Panc1 (cell line): ENCODE data around the gene SLC22A23. TPM values are rescaled to one million over a fixed set of nuclear protein-coding genes. Genes with fewer than 3 reads are reported as not detected.

ENCODE experiments used
- ATAC-seq: fragments of 200-7000 bp; cut with Tn5 transposase; 2 replicates; pipeline ENCODE4 v1.9.1; 2020; ENCODE audit warnings: mild to moderate bottlenecking, moderate library complexity
- BruUV-seq: library from RNA; stranded (reverse); fragments of 400-500 nt; replicated peaks from 2 replicates; lab custom pipeline; 2021; lab: Mats Ljungman, UMichigan
- CTCF ChIA-PET: fragments of 300-600 bp; sonication (Branson Sonifier 250); formaldehyde crosslinking; loops from one replicate; lab custom pipeline; 2022; ENCODE audit warnings: antibody characterized with exemption; lab: Charles Lee
- POLR2A ChIA-PET: fragments of 300-600 bp; sonication (Branson Sonifier 250); formaldehyde crosslinking; loops from one replicate; lab custom pipeline; 2022; ENCODE audit warnings: antibody characterized with exemption; lab: Charles Lee
- DNase-seq: peaks from one replicate; pipeline ENCODE4 v3.0.0-alpha.2; 2010; ENCODE audit warnings: low read depth, low spot score
- H3K27ac ChIP-seq: 2 replicates; pipeline ENCODE4 v1.5.1; 2011; ENCODE audit warnings: mild to moderate bottlenecking, low read length, inconsistent platforms
- H3K27me3 ChIP-seq: fragments of 200-500 bp; sonication (Bioruptor generic); 2 replicates; pipeline ENCODE4 v1.6.0; 2014; ENCODE audit warnings: low read length, inconsistent platforms; ENCODE audit not compliant: control insufficient read depth, insufficient read depth
- H3K36me3 ChIP-seq: fragments of 200-500 bp; sonication (Bioruptor generic); 2 replicates; pipeline ENCODE4 v1.5.1; 2014; ENCODE audit warnings: inconsistent platforms, mild to moderate bottlenecking, low read length, moderate library complexity; ENCODE audit not compliant: control insufficient read depth, insufficient read depth
- H3K4me1 ChIP-seq: 2 replicates; pipeline ENCODE4 v1.5.1; 2011; ENCODE audit warnings: inconsistent platforms, mild to moderate bottlenecking, low read length, moderate library complexity; ENCODE audit not compliant: control insufficient read depth, insufficient read depth
- H3K4me3 ChIP-seq, 2 experiments: 2 replicates each; pipeline ENCODE4 v1.5.1; 2011 to 2012; ENCODE audit warnings: low read depth in 2 of 2, low read length in 2 of 2, mild to moderate bottlenecking in 2 of 2, inconsistent platforms in 1 of 2, moderate library complexity in 1 of 2
- H3K9me3 ChIP-seq: fragments of 200-500 bp; sonication (Bioruptor generic); 2 replicates; pipeline ENCODE4 v1.5.1; 2014; ENCODE audit warnings: low read depth, mild to moderate bottlenecking, inconsistent platforms, low read length, moderate library complexity; ENCODE audit not compliant: control insufficient read depth, insufficient read depth
- CTCF ChIP-seq: fragments of 450-650 bp; IDR thresholded peaks from 2 replicates; pipeline ENCODE4 v1.5.1; 2017; ENCODE audit warnings: mild to moderate bottlenecking
- POLR2AphosphoS5 ChIP-seq: IDR thresholded peaks from 2 replicates; pipeline ENCODE4 v1.6.1; 2012; ENCODE audit warnings: mild to moderate bottlenecking, low read depth, low read length, moderate library complexity
- SIN3A ChIP-seq: IDR thresholded peaks from 2 replicates; pipeline ENCODE4 v1.6.1; 2012; ENCODE audit warnings: low read depth, mild to moderate bottlenecking, low read length, moderate library complexity, borderline replicate concordance; ENCODE audit not compliant: insufficient read depth
- TCF7L2 ChIP-seq: IDR thresholded peaks from 2 replicates; pipeline ENCODE4 v1.6.1; 2011; ENCODE audit warnings: mild to moderate bottlenecking, low read depth, low read length, inconsistent platforms
- in situ Hi-C: cut with HindIII; loops from 2 replicates; pipeline ENCODE4 v1.10.0; 2016; ENCODE audit warnings: low sequenced_read_pairs, low pct_unique_long_range_greater_than_20kb
- intact Hi-C: fragments of 100-400 bp; cut with micrococcal nuclease; formaldehyde crosslinking; loops from one replicate; pipeline ENCODE4 v1.10.0; 2022; ENCODE audit not compliant: unreplicated experiment
- total RNA-seq: library from RNA; stranded (reverse); gene quantifications from one replicate; pipeline ENCODE4 v1.2.1, GENCODE V29; 2021; ENCODE audit not compliant: unreplicated experiment
- TF ChIP-seq, protein P1 (sequence below), 2 experiments: IDR thresholded peaks; 2 replicates each; pipeline ENCODE4 v1.6.1; 2011 to 2012; ENCODE audit warnings: low read depth in 2 of 2, control low read depth in 1 of 2, low read length in 1 of 2, mild to moderate bottlenecking in 1 of 2, moderate library complexity in 1 of 2; ENCODE audit not compliant: insufficient read depth in 1 of 2

SLC22A23 gene
- total RNA-seq, 1 experiment from 2014 or later: 4.5 TPM

GRCh38 chr6:3423439-3424184 is 33.2 kb downstream of the SLC22A23 start:
- no peak overlapping the region for H3K4me3 ChIP-seq
- in situ Hi-C loops (no loop called here), intact Hi-C loops (no loop called here)
- DNase-seq (no peak), ATAC-seq (no peak)
- no peaks in the 10 kb centered on the region for H3K9me3 ChIP-seq
- ChIA-PET POLR2A (no interaction called here), CTCF (no interaction called here)
- TF ChIP-seq CTCF (no peak), SIN3A (no peak), POLR2AphosphoS5 (no peak), TCF7L2 (no peak)
- TF ChIP-seq, protein P1, sequence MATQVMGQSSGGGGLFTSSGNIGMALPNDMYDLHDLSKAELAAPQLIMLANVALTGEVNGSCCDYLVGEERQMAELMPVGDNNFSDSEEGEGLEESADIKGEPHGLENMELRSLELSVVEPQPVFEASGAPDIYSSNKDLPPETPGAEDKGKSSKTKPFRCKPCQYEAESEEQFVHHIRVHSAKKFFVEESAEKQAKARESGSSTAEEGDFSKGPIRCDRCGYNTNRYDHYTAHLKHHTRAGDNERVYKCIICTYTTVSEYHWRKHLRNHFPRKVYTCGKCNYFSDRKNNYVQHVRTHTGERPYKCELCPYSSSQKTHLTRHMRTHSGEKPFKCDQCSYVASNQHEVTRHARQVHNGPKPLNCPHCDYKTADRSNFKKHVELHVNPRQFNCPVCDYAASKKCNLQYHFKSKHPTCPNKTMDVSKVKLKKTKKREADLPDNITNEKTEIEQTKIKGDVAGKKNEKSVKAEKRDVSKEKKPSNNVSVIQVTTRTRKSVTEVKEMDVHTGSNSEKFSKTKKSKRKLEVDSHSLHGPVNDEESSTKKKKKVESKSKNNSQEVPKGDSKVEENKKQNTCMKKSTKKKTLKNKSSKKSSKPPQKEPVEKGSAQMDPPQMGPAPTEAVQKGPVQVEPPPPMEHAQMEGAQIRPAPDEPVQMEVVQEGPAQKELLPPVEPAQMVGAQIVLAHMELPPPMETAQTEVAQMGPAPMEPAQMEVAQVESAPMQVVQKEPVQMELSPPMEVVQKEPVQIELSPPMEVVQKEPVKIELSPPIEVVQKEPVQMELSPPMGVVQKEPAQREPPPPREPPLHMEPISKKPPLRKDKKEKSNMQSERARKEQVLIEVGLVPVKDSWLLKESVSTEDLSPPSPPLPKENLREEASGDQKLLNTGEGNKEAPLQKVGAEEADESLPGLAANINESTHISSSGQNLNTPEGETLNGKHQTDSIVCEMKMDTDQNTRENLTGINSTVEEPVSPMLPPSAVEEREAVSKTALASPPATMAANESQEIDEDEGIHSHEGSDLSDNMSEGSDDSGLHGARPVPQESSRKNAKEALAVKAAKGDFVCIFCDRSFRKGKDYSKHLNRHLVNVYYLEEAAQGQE (IDR thresholded peaks at IDR 0.05; ENCODE audit: insufficient read depth in 1 of 2, low read depth in 2 of 2, low read length in 1 of 2): no peak
- H3K27ac ChIP-seq: no peak overlapping the region
- H3K27me3 ChIP-seq: peaks cover 5% of the 10 kb centered on the region; the same call in 1 of the 2 replicates
- BruUV-seq: no TSS peak
- H3K36me3 ChIP-seq: no peaks in the 10 kb centered on the region
- no peaks in the 10 kb centered on the region for H3K4me1 ChIP-seq

DNA sequence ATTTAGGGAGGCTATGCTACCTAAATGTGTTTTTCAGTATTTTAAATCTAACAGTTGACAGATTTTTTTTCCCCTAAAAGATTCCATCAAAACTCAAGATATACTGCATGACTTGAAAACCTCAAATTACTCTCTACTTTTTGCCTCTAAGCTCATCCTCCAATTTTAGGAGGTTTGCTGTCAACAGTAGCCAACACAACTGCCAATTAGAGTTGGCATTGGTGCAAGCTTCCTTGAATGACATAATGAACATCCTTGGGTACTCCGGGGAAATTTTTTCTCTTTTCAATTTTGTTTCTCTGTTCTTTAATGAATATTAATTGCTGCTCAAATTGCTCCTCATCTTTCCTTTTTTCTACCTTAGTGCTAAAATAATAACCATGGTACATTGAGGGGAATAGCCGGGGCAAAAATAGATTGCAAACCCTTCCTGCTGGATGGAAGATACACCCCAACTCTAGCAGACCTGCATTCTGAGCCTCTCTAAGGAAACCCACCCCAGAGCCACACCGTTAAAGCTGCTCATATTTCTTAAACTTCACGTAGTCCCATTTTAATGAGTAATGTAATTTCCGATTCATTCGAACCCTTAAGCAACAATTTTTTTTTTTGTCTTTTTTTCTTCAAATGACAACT is 34.3 kb downstream of the SLC22A23 start:
- CTCF ChIA-PET: no interaction called here
- H3K27ac ChIP-seq: no peak overlapping the region

More for the DNA sequence above, 34.3 kb downstream of the SLC22A23 start:
- no peaks in the 10 kb centered on the region for H3K36me3 ChIP-seq
- H3K9me3 ChIP-seq: no peaks in the 10 kb centered on the region
- POLR2A ChIA-PET: no interaction called here
- TF ChIP-seq SIN3A (no peak), CTCF (no peak), POLR2AphosphoS5 (no peak), TCF7L2 (no peak)
- TF ChIP-seq, protein P1 (IDR thresholded peaks at IDR 0.05; ENCODE audit: insufficient read depth in 1 of 2, low read depth in 2 of 2, low read length in 1 of 2): no peak
- peaks cover 6% of the 10 kb centered on the region; the same call in 1 of the 2 replicates for H3K27me3 ChIP-seq
- in situ Hi-C loops (no loop called here), intact Hi-C loops (no loop called here)
- ATAC-seq (no peak), DNase-seq (no peak)
- no peaks in the 10 kb centered on the region for H3K4me1 ChIP-seq
- no TSS peak for BruUV-seq
- no peak overlapping the region for H3K4me3 ChIP-seq
